ENCODE data around the gene LRP5. TPM values are rescaled to one million over a fixed set of nuclear protein-coding genes. Genes with fewer than 3 reads are reported as not detected.

The LRP5 gene
- total RNA-seq, 2 donors from 2014 or later: 81.0 to 110 TPM

GRCh38 chr11:68436985-68437926 lies 124.9 kb downstream of the LRP5 start:
- Histone ChIP-seq H3K4me1 (no peaks in the 10 kb centered on the region), H3K27me3 (no peaks in the 10 kb centered on the region), H3K27ac (no peak overlapping the region), H3K36me3 (peaks cover 8% of the 10 kb centered on the region), H3K4me3 (no peak overlapping the region), H3K9ac (ENCODE audit: low read depth in 2 of 2, low read length in 2 of 2) (no peak overlapping the region), H3K9me3 (no peaks in the 10 kb centered on the region)
- TF ChIP-seq CTCF (IDR thresholded peaks at IDR 0.05): no peak
- intact Hi-C loops (cut with DNase I): no loop called here
- no peak for DNase-seq

GRCh38 chr11:68437927-68438657 lies 125.7 kb downstream of the LRP5 start:
- TF ChIP-seq CTCF (IDR thresholded peaks at IDR 0.05): no peak
- H3K27ac ChIP-seq: no peak overlapping the region
- H3K9ac ChIP-seq (ENCODE audit: low read depth in 2 of 2, low read length in 2 of 2): no peak overlapping the region
- no peaks in the 10 kb centered on the region for H3K4me1 ChIP-seq
- DNase-seq: no peak
- no peaks in the 10 kb centered on the region for H3K27me3 ChIP-seq
- intact Hi-C loops (cut with DNase I): no loop called here
- H3K4me3 ChIP-seq: no peak overlapping the region
- H3K9me3 ChIP-seq: no peaks in the 10 kb centered on the region
- H3K36me3 ChIP-seq: peaks cover 8% of the 10 kb centered on the region

- H3K9me3 ChIP-seq: no peaks in the 10 kb centered on the region
- no peak overlapping the region for H3K4me3 ChIP-seq
- TF ChIP-seq CTCF (IDR thresholded peaks at IDR 0.05): no peak
- no peak overlapping the region for H3K9ac ChIP-seq (ENCODE audit: low read depth in 2 of 2, low read length in 2 of 2)
- H3K4me1 ChIP-seq: no peaks in the 10 kb centered on the region
- peaks cover 8% of the 10 kb centered on the region for H3K36me3 ChIP-seq
- intact Hi-C loops (cut with DNase I): no loop called here
- H3K27me3 ChIP-seq: no peaks in the 10 kb centered on the region
- no peak for DNase-seq
- H3K27ac ChIP-seq: no peak overlapping the region
Observed at GRCh38 chr11:68438658-68439259, 126.4 kb downstream of the LRP5 start.

- Histone ChIP-seq H3K4me1 (no peaks in the 10 kb centered on the region), H3K36me3 (peaks cover 8% of the 10 kb centered on the region), H3K9me3 (no peaks in the 10 kb centered on the region), H3K27me3 (no peaks in the 10 kb centered on the region), H3K9ac (ENCODE audit: low read depth in 2 of 2, low read length in 2 of 2) (no peak overlapping the region), H3K4me3 (no peak overlapping the region), H3K27ac (no peak overlapping the region)
- intact Hi-C loops (cut with DNase I): loop anchor here (10.0 kb wide), 1 partner anchor 145 kb away; no protein-coding TSS in a partner anchor
- no peak for TF ChIP-seq CTCF (IDR thresholded peaks at IDR 0.05)
- DNase-seq: no peak
Observed at GRCh38 chr11:68439355-68440065, 127.1 kb downstream of the LRP5 start.

- H3K9ac ChIP-seq (ENCODE audit: low read depth in 2 of 2, low read length in 2 of 2): no peak overlapping the region
- peaks cover 3% of the 10 kb centered on the region for H3K36me3 ChIP-seq
- TF ChIP-seq CTCF (IDR thresholded peaks at IDR 0.05): no peak
- DNase-seq: no peak
- no peaks in the 10 kb centered on the region for H3K4me1 ChIP-seq
- H3K9me3 ChIP-seq: no peaks in the 10 kb centered on the region
- intact Hi-C loops (cut with DNase I): loop anchor here (10.0 kb wide), 1 partner anchor 145 kb away; no protein-coding TSS in a partner anchor
- H3K4me3 ChIP-seq: no peak overlapping the region
- H3K27ac ChIP-seq: no peak overlapping the region
- no peaks in the 10 kb centered on the region for H3K27me3 ChIP-seq
Observed at GRCh38 chr11:68440224-68440623, 127.8 kb downstream of the LRP5 start.

Measured in colonic mucosa (tissue), 4 donors.